Keratinocyte (primary cell): Measurements from ENCODE around the gene ROR1.

Source experiments
- CTCF ChIP-seq, 3 experiments: IDR thresholded peaks in 1 of 3; conservative IDR thresholded peaks in 1 of 3; optimal IDR thresholded peaks in 1 of 3; 2 replicates in 2 of 3; 3 replicates in 1 of 3; pipeline versions ENCODE3 to v1.5.1; 2011; ENCODE audit warnings: low read length in 3 of 3, mild to moderate bottlenecking in 3 of 3, moderate library complexity in 2 of 3, control low read depth in 1 of 3, inconsistent platforms in 1 of 3; ENCODE audit not compliant: insufficient read depth in 2 of 3; ENCODE audit errors: extremely low read depth in 1 of 3
- EZH2 ChIP-seq: IDR thresholded peaks from one replicate; pipeline ENCODE4 v1.6.1; 2012; ENCODE audit warnings: inconsistent platforms, mild to moderate bottlenecking, low read length, moderate library complexity

GRCh38 chr1:63977466-63977865 is 203.6 kb downstream of the ROR1 start:
- TF ChIP-seq CTCF (optimal IDR thresholded peaks at IDR 0.05 in 1 of 3, IDR thresholded peaks at IDR 0.05 in 1 of 3, conservative IDR thresholded peaks at IDR 0.05 in 1 of 3; ENCODE audit: extremely low read depth in 1 of 3, insufficient read depth in 2 of 3, low read length in 3 of 3): no peak
- TF ChIP-seq EZH2: no peak
